Adrenal gland (tissue), 12 donors: Measurements from ENCODE around the gene SNRNP48. TPM values are rescaled to one million over a fixed set of nuclear protein-coding genes. Genes with fewer than 3 reads are reported as not detected.

ENCODE experiments used
- DNase-seq, 7 donors: peaks; one replicate each; pipeline ENCODE4 v3.0.0-alpha.2; 2019 to 2020
- H3K27ac ChIP-seq, 5 donors: fragments of 200-600 bp; sonication (generic) in 4 of 5; 1 replicate in 3 of 5; 2 replicates in 2 of 5; pipeline versions ENCODE4 v1.5.1 to v1.8.0; 2016 to 2020; ENCODE audit warnings: mild to moderate bottlenecking in 1 of 5
- H3K27me3 ChIP-seq: fragments of 200-600 bp; 2 replicates; pipeline ENCODE4 v1.8.0; 2021
- H3K36me3 ChIP-seq, 2 donors: fragments of 200-600 bp; replicated peaks in 1 of 2; 1 replicate in 1 of 2; 2 replicates in 1 of 2; pipeline versions ENCODE4 v1.5.1 to v1.8.0; 2018 to 2022
- H3K4me1 ChIP-seq, 2 donors: fragments of 200-600 bp; replicated peaks in 1 of 2; 1 replicate in 1 of 2; 2 replicates in 1 of 2; pipeline versions ENCODE4 v1.5.1 to v1.8.0; 2018 to 2021
- H3K4me3 ChIP-seq, 4 donors: fragments of 200-600 bp; sonication (generic) in 3 of 4; one replicate each; pipeline ENCODE4 v1.5.1; 2016 to 2018
- H3K9me3 ChIP-seq, 3 donors: fragments of 200-600 bp; sonication (generic) in 1 of 3; replicated peaks in 1 of 3; 1 replicate in 2 of 3; 2 replicates in 1 of 3; pipeline versions ENCODE4 v1.5.1 to v1.8.0; 2016 to 2021
- CTCF ChIP-seq, 6 experiments: fragments of 450-650 bp in 4 of 6; fragments of 200-600 bp in 2 of 6; sonication (generic) in 1 of 6; IDR thresholded peaks; 1 replicate in 5 of 6; 2 replicates in 1 of 6; pipeline versions ENCODE4 v1.5.1 to v1.8.0; 2016 to 2021; ENCODE audit warnings: antibody characterized with exemption in 6 of 6, mild to moderate bottlenecking in 2 of 6, moderate library complexity in 1 of 6
- POLR2A ChIP-seq, 2 donors: fragments of 450-650 bp; IDR thresholded peaks; one replicate each; pipeline ENCODE4 v1.6.1; 2017; ENCODE audit warnings: antibody characterized with exemption in 2 of 2, mild to moderate bottlenecking in 2 of 2, moderate library complexity in 1 of 2
- WGBS, 4 donors: extraction: QIAGEN DNeasy Blood & Tissue Kit in 2 of 4; methylation state at CpG; one replicate each; pipeline versions ENCODE4 v1.1.5 to v1.1.7; 2013 to 2017; 5-methylcytosine and 5-hydroxymethylcytosine counted together
- intact Hi-C, 2 donors: fragments of 100-400 bp; cut with DNase I; formaldehyde crosslinking; loops; one replicate each; pipeline versions ENCODE4 v1.14.1 to v1.15.0; 2022 to 2023
- polyA plus RNA-seq, 3 donors: library from polyadenylated mRNA; stranded (reverse); fragments of 200-250 nt in 2 of 3; fragments of 350-450 nt in 1 of 3; fragmentation: Illumina TruSeq in 1 of 3; extraction: RNeasy Lipid Tissue Mini Kit (QIAGEN cat#74804) in 1 of 3; gene quantifications; one replicate each; pipeline ENCODE4 v1.2.3, GENCODE V29; 2013 to 2014
- total RNA-seq, 9 donors: library from RNA; depleted of rRNA in 4 of 9; stranded (reverse); fragments of >200 nt in 4 of 9; fragments of 120-200 nt in 1 of 9; fragmentation: NEBNext Ultra II Directional in 1 of 9; extraction: Animal tissue kit (Norgen Biotek cat#: 25700) in 1 of 9; gene quantifications; one replicate each; pipeline versions ENCODE4 v1.1.0 to v1.2.4, GENCODE V29; 2013 to 2023
- donor health status: healthy with polysubstance abuse.
- donor health status: Bipolar disorder and iron deficiency.
- donor health status: DM: yes; HTN: yes; CAD: no.
- donor health status: DM: no; HTN: no; CAD: no.
- donor health status: DM: no; HTN: no; CAD: no.
- donor health status: DM: yes; HTN: yes; CAD: no.

Gene SNRNP48
- total and polyA plus RNA-seq, 12 donors = 2.5 to 13.1 (median 8.9) TPM

GRCh38 chr6:7644417-7644816, 54.4 kb downstream of the SNRNP48 start:
- intact Hi-C loops = loop anchor here in 1 of 2 donors (5.0 kb wide), 1 partner anchor 143 kb away; no protein-coding TSS in a partner anchor
- Histone ChIP-seq H3K4me3 (no peak overlapping the region), H3K36me3 (no peaks in the 10 kb centered on the region), H3K9me3 (no peaks in the 10 kb centered on the region), H3K27ac (no peak overlapping the region), H3K4me1 (no peaks in the 10 kb centered on the region), H3K27me3 (no peaks in the 10 kb centered on the region)
- TF ChIP-seq CTCF (IDR thresholded peaks at IDR 0.05) (no peak), POLR2A (IDR thresholded peaks at IDR 0.05) (no peak)
- 82 to 100% (median 94%) methylated on average over 2 of the region's 2 CpGs for WGBS, 4 donors
- no peak for DNase-seq

GRCh38 chr6:7646394-7646793, 56.4 kb downstream of the SNRNP48 start:
- 72 to 94% (median 77%) methylated on average over 1 of the region's 1 CpG for WGBS, 4 donors

GRCh38 chr6:7647504-7647903, 57.5 kb downstream of the SNRNP48 start:
- intact Hi-C loops = no loop called here
- Histone ChIP-seq H3K9me3 (no peaks in the 10 kb centered on the region), H3K27ac (no peak overlapping the region), H3K36me3 (no peaks in the 10 kb centered on the region), H3K4me3 (no peak overlapping the region), H3K4me1 (no peaks in the 10 kb centered on the region), H3K27me3 (no peaks in the 10 kb centered on the region)
- TF ChIP-seq POLR2A (IDR thresholded peaks at IDR 0.05) = no peak
- no peak for TF ChIP-seq CTCF (IDR thresholded peaks at IDR 0.05)
- no peak for DNase-seq
- 85 to 100% (median 94%) methylated on average over 1 of the region's 1 CpG for WGBS, 4 donors

More at GRCh38 chr6:7646394-7646793, 56.4 kb downstream of the SNRNP48 start:
- Histone ChIP-seq H3K4me1 (no peaks in the 10 kb centered on the region), H3K4me3 (no peak overlapping the region), H3K27me3 (no peaks in the 10 kb centered on the region), H3K9me3 (no peaks in the 10 kb centered on the region), H3K36me3 (no peaks in the 10 kb centered on the region), H3K27ac (no peak overlapping the region)
- intact Hi-C loops = no loop called here
- TF ChIP-seq POLR2A (IDR thresholded peaks at IDR 0.05) = no peak
- TF ChIP-seq CTCF (IDR thresholded peaks at IDR 0.05) = no peak
- DNase-seq = no peak

- Histone ChIP-seq H3K9me3 (no peaks in the 10 kb centered on the region), H3K27ac (no peak overlapping the region), H3K27me3 (no peaks in the 10 kb centered on the region), H3K36me3 (no peaks in the 10 kb centered on the region), H3K4me1 (no peaks in the 10 kb centered on the region), H3K4me3 (no peak overlapping the region)
- DNase-seq = no peak
- TF ChIP-seq CTCF (IDR thresholded peaks at IDR 0.05) = no peak
- intact Hi-C loops = no loop called here
- WGBS, 4 donors = 80 to 86% (median 85%) methylated on average over 12 of the region's 12 CpGs
Measured at GRCh38 chr6:7649037-7649810, 59.2 kb downstream of the SNRNP48 start.
